Measurements from ENCODE around the gene GJB3.

- TF ChIP-seq, protein P1, sequence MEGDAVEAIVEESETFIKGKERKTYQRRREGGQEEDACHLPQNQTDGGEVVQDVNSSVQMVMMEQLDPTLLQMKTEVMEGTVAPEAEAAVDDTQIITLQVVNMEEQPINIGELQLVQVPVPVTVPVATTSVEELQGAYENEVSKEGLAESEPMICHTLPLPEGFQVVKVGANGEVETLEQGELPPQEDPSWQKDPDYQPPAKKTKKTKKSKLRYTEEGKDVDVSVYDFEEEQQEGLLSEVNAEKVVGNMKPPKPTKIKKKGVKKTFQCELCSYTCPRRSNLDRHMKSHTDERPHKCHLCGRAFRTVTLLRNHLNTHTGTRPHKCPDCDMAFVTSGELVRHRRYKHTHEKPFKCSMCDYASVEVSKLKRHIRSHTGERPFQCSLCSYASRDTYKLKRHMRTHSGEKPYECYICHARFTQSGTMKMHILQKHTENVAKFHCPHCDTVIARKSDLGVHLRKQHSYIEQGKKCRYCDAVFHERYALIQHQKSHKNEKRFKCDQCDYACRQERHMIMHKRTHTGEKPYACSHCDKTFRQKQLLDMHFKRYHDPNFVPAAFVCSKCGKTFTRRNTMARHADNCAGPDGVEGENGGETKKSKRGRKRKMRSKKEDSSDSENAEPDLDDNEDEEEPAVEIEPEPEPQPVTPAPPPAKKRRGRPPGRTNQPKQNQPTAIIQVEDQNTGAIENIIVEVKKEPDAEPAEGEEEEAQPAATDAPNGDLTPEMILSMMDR (IDR thresholded peaks at IDR 0.05; ENCODE audit: low read depth, low read length, poor library complexity, severe bottlenecking) = no peak
- TF ChIP-seq EZH2phosphoT487 (IDR thresholded peaks at IDR 0.05; ENCODE audit: borderline replicate concordance, low read length) = no peak
Observed at GRCh38 chr1:34785231-34785874, 4.3 kb downstream of the GJB3 start.
